GM23338 (cell line): Measurements from ENCODE around the gene XPC.

Experiments used
- CREB1 ChIP-seq: fragments of 250-450 bp; sonication (Bioruptor Pico); IDR thresholded peaks from 2 replicates; pipeline ENCODE4 v1.5.0; 2020; ENCODE audit warnings: low read depth, mild to moderate bottlenecking, moderate library complexity
- CTCF ChIP-seq, 2 experiments: fragments of 200-600 bp in 1 of 2; sonication (generic) in 1 of 2; conservative IDR thresholded peaks; 2 replicates each; pipeline versions ENCODE4 v1.5.1 to v1.6.1; 2016 to 2017; ENCODE audit warnings: antibody characterized with exemption in 2 of 2, low read depth in 2 of 2, mild to moderate bottlenecking in 2 of 2, moderate library complexity in 1 of 2
- ETS1 ChIP-seq: IDR thresholded peaks from 2 replicates; pipeline ENCODE4 v1.6.1; 2016; ENCODE audit warnings: antibody characterized with exemption
- EZH2 ChIP-seq: fragments of 200-600 bp; sonication (generic); IDR thresholded peaks from one replicate; pipeline ENCODE4 v1.8.0; 2017; ENCODE audit warnings: antibody characterized with exemption, mild to moderate bottlenecking, low read depth; ENCODE audit not compliant: unreplicated experiment
- EZH2phosphoT487 ChIP-seq: fragments of 200-600 bp; sonication (generic); IDR thresholded peaks from one replicate; pipeline ENCODE4 v1.8.1; 2018; ENCODE audit warnings: antibody characterized with exemption; ENCODE audit not compliant: unreplicated experiment
- JUNB ChIP-seq: IDR thresholded peaks from one replicate; pipeline ENCODE4 v1.6.1; 2016; ENCODE audit warnings: antibody characterized with exemption; ENCODE audit not compliant: unreplicated experiment
- NANOG ChIP-seq: IDR thresholded peaks from 2 replicates; pipeline ENCODE4 v1.6.1; 2016; ENCODE audit warnings: antibody characterized with exemption, borderline replicate concordance
- POLR2AphosphoS5 ChIP-seq: IDR thresholded peaks from 2 replicates; pipeline ENCODE4 v1.6.1; 2016; ENCODE audit warnings: antibody characterized with exemption, low read depth
- ZNF114 ChIP-seq: fragments of 250-450 bp; sonication (Bioruptor Pico); IDR thresholded peaks from 2 replicates; pipeline ENCODE4 v1.5.0; 2020; ENCODE audit warnings: mild to moderate bottlenecking, moderate library complexity
- ZNF331 ChIP-seq: fragments of 250-450 bp; sonication (Bioruptor Pico); IDR thresholded peaks from 2 replicates; pipeline ENCODE4 v1.5.0; 2020; ENCODE audit warnings: low read depth, mild to moderate bottlenecking, moderate library complexity
- ZNF462 ChIP-seq: fragments of 250-450 bp; sonication (Bioruptor Pico); IDR thresholded peaks from 2 replicates; pipeline ENCODE4 v1.5.0; 2020; ENCODE audit warnings: mild to moderate bottlenecking, moderate library complexity
- TF ChIP-seq, protein P1 (sequence below): IDR thresholded peaks from one replicate; pipeline ENCODE4 v1.6.1; 2018; ENCODE audit warnings: antibody characterized with exemption; ENCODE audit not compliant: unreplicated experiment

DNA sequence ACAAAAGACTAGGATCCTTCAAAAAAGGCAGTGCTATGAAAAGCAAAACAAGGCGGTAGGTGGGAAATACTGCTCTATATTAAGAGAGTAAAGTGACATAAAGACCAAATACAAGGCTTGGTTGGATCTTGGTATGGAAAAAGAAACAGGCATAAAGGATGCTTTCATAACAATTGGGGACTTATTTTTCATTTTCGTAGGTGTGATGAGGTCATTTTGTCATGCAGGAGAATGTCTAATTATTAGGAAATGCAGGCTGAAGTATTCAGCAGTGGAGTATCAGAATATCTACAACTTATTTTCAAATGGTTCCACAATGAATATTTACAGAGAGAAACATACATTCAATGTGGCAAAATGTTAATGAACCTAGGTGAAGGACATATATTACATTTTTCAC lies 9.0 kb downstream of the XPC start:
- no peak for TF ChIP-seq CREB1
- TF ChIP-seq CTCF (conservative IDR thresholded peaks at IDR 0.05; ENCODE audit: low read depth in 2 of 2) = no peak
- no peak for TF ChIP-seq POLR2AphosphoS5
- no peak for TF ChIP-seq ZNF331 (CRISPR knock-in tag)
- no peak for TF ChIP-seq ZNF114 (CRISPR knock-in tag)
- no peak for TF ChIP-seq EZH2phosphoT487
- TF ChIP-seq EZH2 = no peak
- no peak for TF ChIP-seq ZNF462 (CRISPR knock-in tag)
- TF ChIP-seq, protein P1, sequence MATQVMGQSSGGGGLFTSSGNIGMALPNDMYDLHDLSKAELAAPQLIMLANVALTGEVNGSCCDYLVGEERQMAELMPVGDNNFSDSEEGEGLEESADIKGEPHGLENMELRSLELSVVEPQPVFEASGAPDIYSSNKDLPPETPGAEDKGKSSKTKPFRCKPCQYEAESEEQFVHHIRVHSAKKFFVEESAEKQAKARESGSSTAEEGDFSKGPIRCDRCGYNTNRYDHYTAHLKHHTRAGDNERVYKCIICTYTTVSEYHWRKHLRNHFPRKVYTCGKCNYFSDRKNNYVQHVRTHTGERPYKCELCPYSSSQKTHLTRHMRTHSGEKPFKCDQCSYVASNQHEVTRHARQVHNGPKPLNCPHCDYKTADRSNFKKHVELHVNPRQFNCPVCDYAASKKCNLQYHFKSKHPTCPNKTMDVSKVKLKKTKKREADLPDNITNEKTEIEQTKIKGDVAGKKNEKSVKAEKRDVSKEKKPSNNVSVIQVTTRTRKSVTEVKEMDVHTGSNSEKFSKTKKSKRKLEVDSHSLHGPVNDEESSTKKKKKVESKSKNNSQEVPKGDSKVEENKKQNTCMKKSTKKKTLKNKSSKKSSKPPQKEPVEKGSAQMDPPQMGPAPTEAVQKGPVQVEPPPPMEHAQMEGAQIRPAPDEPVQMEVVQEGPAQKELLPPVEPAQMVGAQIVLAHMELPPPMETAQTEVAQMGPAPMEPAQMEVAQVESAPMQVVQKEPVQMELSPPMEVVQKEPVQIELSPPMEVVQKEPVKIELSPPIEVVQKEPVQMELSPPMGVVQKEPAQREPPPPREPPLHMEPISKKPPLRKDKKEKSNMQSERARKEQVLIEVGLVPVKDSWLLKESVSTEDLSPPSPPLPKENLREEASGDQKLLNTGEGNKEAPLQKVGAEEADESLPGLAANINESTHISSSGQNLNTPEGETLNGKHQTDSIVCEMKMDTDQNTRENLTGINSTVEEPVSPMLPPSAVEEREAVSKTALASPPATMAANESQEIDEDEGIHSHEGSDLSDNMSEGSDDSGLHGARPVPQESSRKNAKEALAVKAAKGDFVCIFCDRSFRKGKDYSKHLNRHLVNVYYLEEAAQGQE = no peak
- TF ChIP-seq JUNB = no peak
- TF ChIP-seq ETS1 = no peak
- no peak for TF ChIP-seq NANOG
